HCT116 (cell line): Measurements from ENCODE around the gene SELL. TPM values are rescaled to one million over a fixed set of nuclear protein-coding genes. Genes with fewer than 3 reads are reported as not detected.

Experiments used
- ATAC-seq: fragments of 200-7000 bp; cut with Tn5 transposase; 2 replicates; pipeline ENCODE4 v1.9.1; 2020; ENCODE audit warnings: mild to moderate bottlenecking, moderate library complexity
- BruUV-seq: library from RNA; stranded (reverse); fragments of 400-500 nt; replicated peaks from 2 replicates; lab custom pipeline; 2021; lab: Mats Ljungman, UMichigan
- CTCF ChIA-PET: fragments of 300-600 bp; sonication (Branson Sonifier 250); formaldehyde crosslinking; loops from one replicate; lab custom pipeline; 2021; ENCODE audit warnings: antibody characterized with exemption; lab: Charles Lee
- POLR2A ChIA-PET: fragments of 300-600, 350-600 bp; sonication (Branson Sonifier 250); formaldehyde crosslinking; loops from one replicate; lab custom pipeline; 2021; ENCODE audit warnings: antibody characterized with exemption; lab: Charles Lee
- RAD21 ChIA-PET, 2 experiments: fragments of 300-600 bp; sonication (Branson Sonifier 250); formaldehyde crosslinking; loops; one replicate each; lab custom pipeline; 2023; ENCODE audit warnings: low total read pairs in 2 of 2; ENCODE audit not compliant: uncharacterized antibody in 2 of 2, unreplicated experiment in 2 of 2, low non-redundant PET in 1 of 2; lab: Charles Lee
- DNase-seq: peaks from one replicate; pipeline ENCODE4 v3.0.0-alpha.2; 2010; ENCODE audit warnings: low read depth, low spot score
- H2AFZ ChIP-seq: fragments of 200-600 bp; shearing (Covaris generic), sonication (generic); 2 replicates; pipeline ENCODE4 v1.6.1; 2017; ENCODE audit warnings: low read depth, mixed run types, mixed read lengths, antibody characterized with exemption, low read length; ENCODE audit not compliant: poor library complexity, severe bottlenecking
- H3K27ac ChIP-seq: 2 replicates; pipeline ENCODE4 v1.5.1; 2012; ENCODE audit warnings: low read depth, low read length
- H3K27me3 ChIP-seq: fragments of 200-600 bp; sonication (generic); 2 replicates; pipeline ENCODE4 v1.6.1; 2016; ENCODE audit warnings: mixed run types, low read length, mixed read lengths; ENCODE audit not compliant: insufficient read depth
- H3K36me3 ChIP-seq, 2 experiments: fragments of 200-500 bp in 1 of 2; fragments of 200-600 bp in 1 of 2; sonication (Bioruptor generic) in 1 of 2; sonication (generic) in 1 of 2; 2 replicates each; pipeline versions ENCODE4 v1.5.1 to v1.6.1; 2014 to 2016; ENCODE audit warnings: low read length in 2 of 2, inconsistent platforms in 1 of 2, mixed read lengths in 1 of 2, mixed run types in 1 of 2; ENCODE audit not compliant: insufficient read depth in 2 of 2, control insufficient read depth in 1 of 2
- H3K4me1 ChIP-seq, 2 experiments: fragments of 200-600 bp in 1 of 2; sonication (generic) in 1 of 2; 2 replicates each; pipeline versions ENCODE4 v1.5.1 to v1.6.1; 2012 to 2017; ENCODE audit warnings: low read length in 2 of 2, inconsistent platforms in 1 of 2, mild to moderate bottlenecking in 1 of 2, mixed read lengths in 1 of 2, mixed run types in 1 of 2, moderate library complexity in 1 of 2; ENCODE audit not compliant: insufficient read depth in 2 of 2, control insufficient read depth in 1 of 2
- H3K4me2 ChIP-seq: fragments of 200-600 bp; sonication (generic); 2 replicates; pipeline ENCODE4 v1.6.1; 2017; ENCODE audit warnings: mixed run types, low read length, mixed read lengths
- H3K4me3 ChIP-seq, 2 experiments: fragments of 200-600 bp in 1 of 2; sonication (generic) in 1 of 2; replicated peaks in 1 of 2; 2 replicates each; pipeline ENCODE4 v1.5.1; 2011 to 2016; ENCODE audit warnings: low read length in 2 of 2, control low read depth in 1 of 2, low read depth in 1 of 2, mild to moderate bottlenecking in 1 of 2, mixed read lengths in 1 of 2, mixed run types in 1 of 2
- H3K79me2 ChIP-seq: fragments of 200-600 bp; sonication (generic); 2 replicates; pipeline ENCODE4 v1.6.1; 2017; ENCODE audit warnings: mild to moderate bottlenecking, mixed run types, low read length, moderate library complexity, mixed read lengths; ENCODE audit not compliant: insufficient read depth
- H3K9ac ChIP-seq: fragments of 200-600 bp; sonication (generic); 2 replicates; pipeline ENCODE4 v1.6.1; 2016; ENCODE audit warnings: low read length, mixed read lengths
- H3K9me2 ChIP-seq: fragments of 200-600 bp; sonication (generic), shearing (Covaris generic); 2 replicates; pipeline ENCODE4 v1.6.1; 2017; ENCODE audit warnings: mixed run types, mild to moderate bottlenecking, moderate library complexity; ENCODE audit not compliant: insufficient read depth
- H3K9me3 ChIP-seq, 2 experiments: fragments of 200-500 bp in 1 of 2; fragments of 200-600 bp in 1 of 2; sonication (Bioruptor generic) in 1 of 2; sonication (generic) in 1 of 2; 2 replicates each; pipeline ENCODE4 v1.6.1; 2014 to 2017; ENCODE audit warnings: low read length in 2 of 2, mixed read lengths in 2 of 2, inconsistent platforms in 1 of 2, low read depth in 1 of 2, mild to moderate bottlenecking in 1 of 2, mixed run types in 1 of 2, moderate library complexity in 1 of 2; ENCODE audit not compliant: control insufficient read depth in 1 of 2, insufficient read depth in 1 of 2
- H4K20me1 ChIP-seq: fragments of 200-600 bp; sonication (generic), shearing (Covaris generic); 2 replicates; pipeline ENCODE4 v1.6.1; 2017; ENCODE audit warnings: mixed run types, mild to moderate bottlenecking, moderate library complexity; ENCODE audit not compliant: insufficient read depth
- ATF3 ChIP-seq: IDR thresholded peaks from 2 replicates; pipeline ENCODE4 v1.6.1; 2012
- CBX3 ChIP-seq: IDR thresholded peaks from 2 replicates; pipeline ENCODE4 v1.6.1; 2012; ENCODE audit warnings: low read depth
- CEBPB ChIP-seq: IDR thresholded peaks from 2 replicates; pipeline ENCODE4 v1.6.1; 2012; ENCODE audit warnings: low read depth
- CTCF ChIP-seq, 3 experiments: fragments of 200-600 bp in 1 of 3; sonication (generic) in 1 of 3; IDR thresholded peaks in 2 of 3; conservative IDR thresholded peaks in 1 of 3; 2 replicates each; pipeline ENCODE4 v1.5.1; 2012 to 2017; ENCODE audit warnings: low read depth in 2 of 3, low read length in 2 of 3, antibody characterized with exemption in 1 of 3, borderline replicate concordance in 1 of 3, control low read depth in 1 of 3, mild to moderate bottlenecking in 1 of 3, mixed read lengths in 1 of 3, mixed run types in 1 of 3, moderate library complexity in 1 of 3; ENCODE audit not compliant: insufficient read depth in 1 of 3
- EGR1 ChIP-seq: IDR thresholded peaks from 2 replicates; pipeline ENCODE4 v1.6.1; 2012; ENCODE audit warnings: low read depth
- EZH2 ChIP-seq: fragments of 200-600 bp; sonication (generic); IDR thresholded peaks from 2 replicates; pipeline ENCODE4 v1.6.1; 2017; ENCODE audit warnings: antibody characterized with exemption, mixed run types
- EZH2phosphoT487 ChIP-seq: fragments of 200-600 bp; IDR thresholded peaks from 2 replicates; pipeline ENCODE4 v1.6.1; 2018; ENCODE audit warnings: antibody characterized with exemption, borderline replicate concordance
- FOSL1 ChIP-seq: IDR thresholded peaks from 2 replicates; pipeline ENCODE4 v1.6.1; 2012; ENCODE audit warnings: low read depth
- JUND ChIP-seq: IDR thresholded peaks from 2 replicates; pipeline ENCODE4 v1.6.1; 2012
- POLR2A ChIP-seq: IDR thresholded peaks from 2 replicates; pipeline ENCODE4 v1.7.0; 2011; ENCODE audit warnings: borderline replicate concordance; ENCODE audit not compliant: insufficient read depth, insufficient read length; ENCODE audit errors: extremely low read depth
- RAD21 ChIP-seq: IDR thresholded peaks from 2 replicates; pipeline ENCODE4 v1.6.1; 2012; ENCODE audit warnings: low read depth, mild to moderate bottlenecking
- REST ChIP-seq: IDR thresholded peaks from 2 replicates; pipeline ENCODE4 v1.6.1; 2012; ENCODE audit warnings: low read depth
- SP1 ChIP-seq: IDR thresholded peaks from 2 replicates; pipeline ENCODE4 v1.6.1; 2012; ENCODE audit warnings: low read depth
- SRF ChIP-seq: IDR thresholded peaks from 2 replicates; pipeline ENCODE4 v1.6.1; 2012; ENCODE audit warnings: low read depth
- TCF7L2 ChIP-seq: IDR thresholded peaks from 2 replicates; pipeline ENCODE4 v1.7.0; 2011; ENCODE audit warnings: borderline replicate concordance, inconsistent platforms; ENCODE audit not compliant: insufficient read depth, insufficient read length; ENCODE audit errors: extremely low read depth
- ZBTB33 ChIP-seq: IDR thresholded peaks from 2 replicates; pipeline ENCODE4 v1.6.1; 2011; ENCODE audit warnings: mild to moderate bottlenecking, low read length, moderate library complexity; ENCODE audit not compliant: insufficient replicate concordance; ENCODE audit errors: extremely low read depth
- ZNF274 ChIP-seq: fragments of 200-500 bp; sonication (Bioruptor generic); IDR thresholded peaks from 2 replicates; pipeline ENCODE4 v1.6.1; 2014; ENCODE audit warnings: mild to moderate bottlenecking, low read depth, low read length, inconsistent platforms
- intact Hi-C: fragments of 100-400 bp; cut with micrococcal nuclease; formaldehyde crosslinking; loops from 2 replicates; pipeline ENCODE4 v1.10.0; 2022
- total RNA-seq: library from RNA; stranded (reverse); gene quantifications from one replicate; pipeline ENCODE4 v1.2.1, GENCODE V29; 2021; ENCODE audit not compliant: unreplicated experiment

The SELL gene
- total RNA-seq, 1 experiment from 2014 or later, result 4.1 TPM

- H4K20me1 ChIP-seq, result no peaks in the 10 kb centered on the region
- no peak overlapping the region for H3K4me2 ChIP-seq
- no peaks in the 10 kb centered on the region for H3K9me2 ChIP-seq
- no peaks in the 10 kb centered on the region for H3K4me1 ChIP-seq
- no peak overlapping the region for H3K4me3 ChIP-seq
- H3K9ac ChIP-seq, result no peak overlapping the region
- no TSS peak for BruUV-seq
- RAD21 ChIA-PET, result no interaction called here
- CTCF ChIA-PET, result no interaction called here
- ATAC-seq (no peak), DNase-seq (no peak)
- no peaks in the 10 kb centered on the region for H3K9me3 ChIP-seq
- H3K79me2 ChIP-seq, result no peaks in the 10 kb centered on the region
- intact Hi-C loops, result no loop called here
- peaks cover 10% of the 10 kb centered on the region; the same call in 1 of the 2 replicates for H3K27me3 ChIP-seq
- no peaks in the 10 kb centered on the region for H3K36me3 ChIP-seq
- no peak overlapping the region for H2AFZ ChIP-seq
- TF ChIP-seq TCF7L2, result no peak
- TF ChIP-seq CEBPB, result no peak
- no peak for TF ChIP-seq POLR2A
- TF ChIP-seq CTCF (IDR thresholded peaks at IDR 0.05 in 2 of 3, conservative IDR thresholded peaks at IDR 0.05 in 1 of 3; ENCODE audit: borderline replicate concordance in 1 of 3, insufficient read depth in 1 of 3, low read depth in 2 of 3, low read length in 2 of 3), result no peak
- no peak for TF ChIP-seq REST
- TF ChIP-seq EGR1, result no peak
- TF ChIP-seq ZBTB33, result no peak
- no peak for TF ChIP-seq ZNF274
- no peak for TF ChIP-seq JUND
- TF ChIP-seq FOSL1, result no peak
- no peak for TF ChIP-seq SRF
- TF ChIP-seq ATF3, result no peak
- no peak for TF ChIP-seq RAD21
- TF ChIP-seq CBX3, result no peak
- no peak for TF ChIP-seq SP1
- TF ChIP-seq EZH2phosphoT487, result no peak
- TF ChIP-seq EZH2, result no peak
- H3K27ac ChIP-seq, result no peak overlapping the region
- POLR2A ChIA-PET, result no interaction called here
These were observed 31.7 kb downstream of the SELL start for GRCh38 chr1:169679692-169680091.
